GM03348 (cell line): ENCODE results near the gene TFCP2L1.

Experiments
- DNase-seq: peaks from one replicate; pipeline ENCODE4 v3.0.0; 2012; ENCODE audit warnings: low spot score

TFCP2L1 gene

GRCh38 chr2:121171625-121172119, 113.3 kb downstream of the TFCP2L1 start:
- DNase-seq = no peak

DNA sequence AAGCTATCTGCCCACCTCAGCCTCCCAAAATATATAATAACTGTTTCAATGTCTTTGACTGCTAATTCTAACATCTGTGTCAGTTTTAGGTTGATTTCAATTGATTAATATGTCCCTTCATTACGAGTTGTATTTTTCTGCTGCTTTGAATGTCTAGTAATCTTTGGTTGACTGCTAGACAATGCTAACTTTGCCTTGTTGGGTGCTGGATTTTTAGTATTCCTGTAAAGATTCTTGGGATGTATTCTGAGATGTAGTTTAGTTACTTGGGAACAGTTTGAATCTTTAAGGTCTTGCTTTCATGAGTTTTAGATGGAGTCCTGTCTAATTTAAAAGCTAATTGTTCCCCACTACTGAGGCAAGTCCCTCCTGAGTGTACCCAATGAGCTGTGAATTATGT, 114.4 kb downstream of the TFCP2L1 start:
- no peak for DNase-seq

- DNase-seq = no peak
Observed at GRCh38 chr2:121167411-121167810, 117.6 kb downstream of the TFCP2L1 start.
